Measurements from ENCODE around the gene AOAH.
"Not testable (repeated sequence)": the region's sequence is repeated elsewhere in the genome, so short reads cannot be mapped to it uniquely, and the experiment has no call there.

AOAH gene

GRCh38 chr7:36736090-36736898, 12.0 kb upstream of the AOAH start:
- DNase-seq = no peak

GRCh38 chr7:36735172-36735571, 10.9 kb upstream of the AOAH start:
- no peak for DNase-seq

- no peak for DNase-seq
These were observed 10.4 kb upstream of the AOAH start for GRCh38 chr7:36734731-36735130.

- DNase-seq = no peak
These were observed 9.1 kb upstream of the AOAH start for GRCh38 chr7:36733411-36733810.

- DNase-seq = no peak
These were observed 8.5 kb upstream of the AOAH start for GRCh38 chr7:36732806-36733205.

GRCh38 chr7:36730046-36730445, 5.8 kb upstream of the AOAH start:
- no peak for DNase-seq

GRCh38 chr7:36728143-36728542, 3.8 kb upstream of the AOAH start:
- DNase-seq = no peak

GRCh38 chr7:36726806-36727503, 2.7 kb upstream of the AOAH start:
- no peak for DNase-seq

- no peak for DNase-seq
These were observed 2.0 kb upstream of the AOAH start for GRCh38 chr7:36726311-36726710.

GRCh38 chr7:36724996-36725395, 702 bp upstream of the AOAH start:
- DNase-seq = no peak

- DNase-seq = no peak
These were observed 1.0 kb downstream of the AOAH start for GRCh38 chr7:36723291-36723690.

GRCh38 chr7:36719083-36719632, 5.1 kb downstream of the AOAH start:
- DNase-seq = no peak

- no peak for DNase-seq
These were observed 6.7 kb downstream of the AOAH start for GRCh38 chr7:36717586-36717985.

GRCh38 chr7:36716802-36717201, 7.5 kb downstream of the AOAH start:
- DNase-seq = not testable (repeated sequence)

GRCh38 chr7:36712015-36712414, 12.3 kb downstream of the AOAH start:
- DNase-seq = no peak

GRCh38 chr7:36711256-36711655, 13.0 kb downstream of the AOAH start:
- no peak for DNase-seq

- DNase-seq = no peak
These were observed 14.0 kb downstream of the AOAH start for GRCh38 chr7:36710186-36710791.

GRCh38 chr7:36708767-36709166, 15.5 kb downstream of the AOAH start:
- no peak for DNase-seq

GRCh38 chr7:36707898-36708297, 16.4 kb downstream of the AOAH start:
- no peak for DNase-seq

GRCh38 chr7:36707465-36707864, 16.8 kb downstream of the AOAH start:
- DNase-seq = no peak

GRCh38 chr7:36703860-36704259, 20.4 kb downstream of the AOAH start:
- not testable (repeated sequence) for DNase-seq

- peak; percentile 23 for DNase-seq
These were observed 31.8 kb downstream of the AOAH start for GRCh38 chr7:36692456-36692855.

GRCh38 chr7:36691983-36692382, 32.3 kb downstream of the AOAH start:
- DNase-seq = no peak

All from CD4-positive, alpha-beta T cell treated with Interleukin-10 for 1 hour (primary cell).